GM10248 (cell line): ENCODE data around the gene ZNF160.
A peak's percentile ranks its signal among the peaks of the same experiment; 100 is the strongest.
"Not testable (repeated sequence)": the region's sequence is repeated elsewhere in the genome, so short reads cannot be mapped to it uniquely, and the experiment has no call there.

Experiments
- CTCF ChIA-PET: fragments of 300-600 bp; sonication (Branson Sonifier 250); formaldehyde crosslinking; extraction: SDS; loops from one replicate; lab custom pipeline; 2021; ENCODE audit warnings: antibody characterized with exemption; lab: Yijun Ruan, JAX
- POLR2A ChIA-PET: fragments of 350-650 bp; sonication (Branson Sonifier 250); formaldehyde crosslinking; extraction: SDS; loops from one replicate; lab custom pipeline; 2020; ENCODE audit warnings: antibody characterized with exemption; lab: Yijun Ruan, JAX
- DNase-seq: peaks from one replicate; pipeline ENCODE4 v3.0.0; 2012; ENCODE audit errors: extremely low spot score
- CTCF ChIP-seq: IDR thresholded peaks from 2 replicates; pipeline ENCODE4 v1.5.1; 2012; ENCODE audit warnings: mild to moderate bottlenecking, low read depth; ENCODE audit errors: extremely low read depth, missing control alignments, control extremely low read depth

Gene ZNF160

GRCh38 chr19:53045536-53045935 lies 57.7 kb downstream of the ZNF160 start:
- DNase-seq, result no peak
- TF ChIP-seq CTCF, result no peak
- POLR2A ChIA-PET, result no interaction called here
- CTCF ChIA-PET, result no interaction called here

- no peak for DNase-seq
- no peak for TF ChIP-seq CTCF
- ChIA-PET POLR2A (no interaction called here), CTCF (no interaction called here)
Observed at GRCh38 chr19:53041366-53041765, 61.9 kb downstream of the ZNF160 start.

GRCh38 chr19:53037101-53038097 lies 65.8 kb downstream of the ZNF160 start:
- DNase-seq, result peak; percentile 40
- POLR2A ChIA-PET, result no interaction called here
- CTCF ChIA-PET, result no interaction called here
- TF ChIP-seq CTCF, result no peak

DNA sequence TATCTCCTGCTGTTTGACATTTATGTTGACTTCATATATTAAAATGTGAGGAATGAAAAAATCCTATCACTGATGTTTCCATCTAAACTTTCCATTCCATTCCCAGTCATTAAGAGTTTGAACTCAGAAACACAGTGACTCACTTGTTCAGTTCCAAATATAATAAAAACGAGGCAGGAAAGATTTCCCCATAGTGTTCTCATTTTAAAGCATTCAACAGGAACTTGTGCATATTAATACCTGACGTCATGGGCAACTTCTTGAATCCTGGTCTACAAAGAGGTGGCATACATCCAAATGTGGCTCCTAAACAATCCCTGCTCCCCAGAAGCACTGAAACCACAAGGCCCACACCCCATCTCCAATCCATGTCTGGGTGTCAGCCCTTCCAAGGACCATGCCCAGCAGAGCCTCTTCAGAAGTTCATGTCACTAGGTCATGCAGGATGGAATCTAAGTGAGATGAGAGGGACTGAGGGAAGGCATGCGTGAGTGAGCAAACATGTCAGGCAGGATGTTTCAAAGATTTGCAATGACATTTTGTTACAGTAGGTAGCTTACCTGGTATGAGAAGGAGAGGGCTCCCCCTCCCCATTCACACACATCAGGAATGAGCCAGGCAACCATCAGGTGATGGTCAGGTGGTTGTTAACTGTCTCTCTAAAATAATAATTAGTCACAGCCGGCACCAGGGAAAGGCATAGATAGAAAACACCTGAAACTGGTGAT lies 68.1 kb downstream of the ZNF160 start:
- ChIA-PET CTCF (interaction anchor here (1.2 kb wide), 1 partner anchor 213 kb away, joined by 3 read pairs; no protein-coding TSS in a partner anchor), POLR2A (no interaction called here)
- DNase-seq, result no peak
- TF ChIP-seq CTCF, result no peak

DNA sequence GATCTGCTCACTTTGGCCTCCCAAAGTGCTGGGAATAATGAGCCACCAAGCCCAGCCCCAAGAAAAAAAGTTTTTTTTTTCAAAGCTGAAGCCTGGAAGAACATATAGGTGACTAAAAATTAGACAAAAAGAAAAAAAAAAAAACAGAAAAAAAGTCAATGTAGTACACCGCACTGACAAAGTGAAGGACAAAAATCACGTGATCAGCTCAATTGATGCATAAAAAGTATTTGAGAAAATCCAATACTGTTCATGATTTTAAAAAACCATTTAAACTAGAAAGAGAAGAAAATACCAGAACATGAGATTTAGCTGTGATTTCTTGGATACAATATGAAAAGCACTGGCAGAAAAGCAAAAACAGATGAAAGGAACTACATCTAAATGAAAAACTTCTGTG lies 69.2 kb downstream of the ZNF160 start:
- no peak for DNase-seq
- POLR2A ChIA-PET, result no interaction called here
- CTCF ChIA-PET, result interaction anchor here (1.2 kb wide), 1 partner anchor 214 kb away, joined by 3 read pairs; no protein-coding TSS in a partner anchor
- no peak for TF ChIP-seq CTCF

GRCh38 chr19:53028306-53028705 lies 74.9 kb downstream of the ZNF160 start:
- POLR2A ChIA-PET, CTCF ChIA-PET: not testable (repeated sequence)

DNA sequence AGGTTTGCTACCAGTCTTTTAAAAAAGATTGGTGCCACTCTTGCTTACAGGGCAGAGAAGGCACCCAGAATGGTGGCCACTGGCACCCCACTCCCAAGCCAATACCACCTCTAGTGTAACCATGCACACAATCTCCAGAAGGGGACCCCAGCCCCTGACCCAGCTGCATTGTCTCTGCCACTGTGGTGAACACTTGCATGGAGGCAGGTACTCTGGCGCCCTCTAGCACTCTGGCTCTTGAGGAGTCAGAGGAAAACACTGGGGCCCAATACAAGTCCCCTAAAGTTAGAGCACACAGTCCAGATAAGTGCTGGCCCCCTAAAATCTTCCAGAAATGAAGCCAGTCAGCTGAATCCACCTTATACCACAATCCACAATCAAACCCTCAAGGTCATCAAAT lies 83.5 kb downstream of the ZNF160 start:
- DNase-seq, result no peak
- POLR2A ChIA-PET, result no interaction called here
- no peak for TF ChIP-seq CTCF
- CTCF ChIA-PET, result interaction anchor here (1.4 kb wide), 1 partner anchor 21 kb away, joined by 3 read pairs; no protein-coding TSS in a partner anchor

More at GRCh38 chr19:53028306-53028705, 74.9 kb downstream of the ZNF160 start:
- not testable (repeated sequence) for DNase-seq
